GM12865 (cell line): ENCODE data around the gene BABAM2.

Experiments used
- DNase-seq: peaks from one replicate; pipeline ENCODE4 v3.0.0; 2010; ENCODE audit warnings: low read depth
- H3K4me3 ChIP-seq: 2 replicates; pipeline ENCODE4 v1.5.1; 2011; ENCODE audit warnings: mild to moderate bottlenecking, low read depth, low read length, control low read depth
- TF ChIP-seq, protein P1 (sequence below): IDR thresholded peaks from 2 replicates; pipeline ENCODE4 v1.5.1; 2011; ENCODE audit warnings: low read length, control low read depth, low read depth, inconsistent platforms; ENCODE audit not compliant: insufficient read depth; ENCODE audit errors: missing control alignments

Gene BABAM2

DNA sequence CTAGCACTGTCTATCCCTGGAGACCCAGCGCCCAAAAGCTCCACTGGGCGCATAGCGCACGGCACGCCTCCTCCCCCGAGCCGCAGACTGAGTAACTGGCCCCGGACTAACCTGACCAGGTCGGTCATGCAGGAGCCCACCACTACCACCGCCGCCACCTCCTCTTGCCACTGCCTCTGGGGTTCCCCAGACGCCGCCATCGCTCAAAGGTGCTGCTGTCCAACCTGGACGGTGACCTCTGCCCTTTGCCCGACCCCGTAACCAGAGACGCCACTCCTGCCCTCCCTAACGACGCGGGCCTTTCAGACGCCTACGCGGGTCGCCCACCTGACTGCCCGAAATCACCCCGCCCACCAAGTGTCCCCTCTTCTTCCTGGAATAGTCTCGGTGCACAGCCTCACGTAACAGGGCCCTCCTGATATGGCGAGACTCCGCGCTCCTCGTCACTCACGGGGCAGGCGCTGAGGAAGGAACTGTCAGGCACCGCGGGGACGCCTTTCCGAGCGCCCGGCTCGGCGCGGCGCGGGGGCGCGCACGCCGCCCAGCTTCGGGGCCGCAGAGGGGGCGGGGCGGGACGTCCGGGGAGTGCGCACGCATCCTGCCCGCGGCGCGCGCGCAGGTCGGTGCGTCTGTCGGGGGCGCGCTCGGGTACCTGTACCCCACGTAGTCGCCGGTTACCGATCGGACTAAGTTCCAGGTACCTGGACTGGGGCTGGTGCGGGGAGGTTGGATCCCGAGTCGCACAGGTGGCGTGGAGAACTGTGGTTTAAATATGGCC lies at the start of gene BABAM2, which contains the start of gene RBKS:
BABAM2 (plus strand) TSS at position 584 of the 778 bp plus-strand sequence. CDS start 3,828 bp downstream, outside the sequence.
RBKS (minus strand) TSS at position 242 of the 778 bp plus-strand sequence; CDS start at position 200, 42 bp downstream.
- peak within 1 kb of the TSS; percentile 98 for H3K4me3 ChIP-seq
- TF ChIP-seq, protein P1, sequence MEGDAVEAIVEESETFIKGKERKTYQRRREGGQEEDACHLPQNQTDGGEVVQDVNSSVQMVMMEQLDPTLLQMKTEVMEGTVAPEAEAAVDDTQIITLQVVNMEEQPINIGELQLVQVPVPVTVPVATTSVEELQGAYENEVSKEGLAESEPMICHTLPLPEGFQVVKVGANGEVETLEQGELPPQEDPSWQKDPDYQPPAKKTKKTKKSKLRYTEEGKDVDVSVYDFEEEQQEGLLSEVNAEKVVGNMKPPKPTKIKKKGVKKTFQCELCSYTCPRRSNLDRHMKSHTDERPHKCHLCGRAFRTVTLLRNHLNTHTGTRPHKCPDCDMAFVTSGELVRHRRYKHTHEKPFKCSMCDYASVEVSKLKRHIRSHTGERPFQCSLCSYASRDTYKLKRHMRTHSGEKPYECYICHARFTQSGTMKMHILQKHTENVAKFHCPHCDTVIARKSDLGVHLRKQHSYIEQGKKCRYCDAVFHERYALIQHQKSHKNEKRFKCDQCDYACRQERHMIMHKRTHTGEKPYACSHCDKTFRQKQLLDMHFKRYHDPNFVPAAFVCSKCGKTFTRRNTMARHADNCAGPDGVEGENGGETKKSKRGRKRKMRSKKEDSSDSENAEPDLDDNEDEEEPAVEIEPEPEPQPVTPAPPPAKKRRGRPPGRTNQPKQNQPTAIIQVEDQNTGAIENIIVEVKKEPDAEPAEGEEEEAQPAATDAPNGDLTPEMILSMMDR: no peak
- peak; percentile 94 for DNase-seq

DNA sequence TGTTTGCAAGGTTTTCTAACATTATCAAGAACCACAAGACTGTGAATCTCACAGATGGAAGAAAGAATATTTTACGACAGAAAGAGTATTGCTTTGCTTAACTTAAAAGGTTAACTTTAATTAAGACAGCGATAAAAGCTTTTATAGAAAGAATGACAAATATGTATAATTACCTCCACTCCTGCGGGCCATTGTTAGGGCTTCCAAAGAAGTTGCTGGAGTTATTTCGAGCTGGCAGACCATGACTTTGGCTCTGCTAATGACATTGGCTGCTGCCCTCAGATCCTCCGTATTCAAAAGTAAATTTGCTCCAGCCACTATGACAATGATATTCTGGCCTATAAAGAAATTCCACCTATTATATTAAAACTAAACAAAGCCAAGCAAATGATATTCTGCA lies 47.6 kb upstream of the BABAM2 start:
- TF ChIP-seq, protein P1: no peak
- DNase-seq: no peak
- H3K4me3 ChIP-seq: no peak overlapping the region

DNA sequence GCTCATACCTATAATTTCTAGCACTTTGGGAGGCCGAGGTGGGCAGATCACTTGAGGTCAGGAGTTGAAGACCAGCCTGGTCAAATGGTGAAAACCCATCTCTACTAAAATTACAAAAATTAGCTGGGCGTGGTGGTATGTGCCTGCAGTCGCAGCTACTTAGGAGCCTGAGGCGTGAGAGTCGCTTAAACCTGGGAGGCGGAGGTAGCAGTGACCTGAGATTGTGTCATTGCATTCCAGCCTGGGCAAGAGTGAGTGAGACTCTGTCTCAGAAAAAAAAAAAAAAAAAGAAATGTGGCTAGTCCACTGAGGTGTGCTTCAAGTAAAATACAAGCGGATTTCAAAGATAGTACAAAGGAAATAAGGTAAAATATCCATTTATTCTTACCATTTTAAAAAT lies 46.5 kb upstream of the BABAM2 start:
- no peak for DNase-seq
- TF ChIP-seq, protein P1: no peak
- H3K4me3 ChIP-seq: no peak overlapping the region

DNA sequence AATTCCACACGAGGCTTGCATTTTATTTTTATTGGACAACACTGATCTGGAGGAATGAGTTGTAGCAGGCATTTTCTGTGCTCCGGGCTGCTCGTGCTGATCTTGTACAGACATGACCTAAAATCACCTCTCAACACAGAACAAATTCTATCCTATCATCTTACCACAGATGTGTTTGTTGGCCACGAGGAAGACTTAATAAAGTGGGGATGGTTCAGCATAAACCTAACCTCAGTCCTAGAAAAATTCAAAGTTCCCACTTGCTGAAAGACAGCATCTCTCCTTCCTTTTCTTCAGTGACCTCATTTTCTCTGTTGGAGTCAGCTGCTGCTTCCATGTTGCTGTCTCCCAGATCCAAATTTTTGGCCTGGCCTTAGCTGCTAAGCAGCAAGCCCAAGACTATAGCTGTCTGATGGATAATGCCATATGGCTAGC lies 45.7 kb upstream of the BABAM2 start:
- TF ChIP-seq, protein P1: no peak
- no peak overlapping the region for H3K4me3 ChIP-seq
- no peak for DNase-seq

DNA sequence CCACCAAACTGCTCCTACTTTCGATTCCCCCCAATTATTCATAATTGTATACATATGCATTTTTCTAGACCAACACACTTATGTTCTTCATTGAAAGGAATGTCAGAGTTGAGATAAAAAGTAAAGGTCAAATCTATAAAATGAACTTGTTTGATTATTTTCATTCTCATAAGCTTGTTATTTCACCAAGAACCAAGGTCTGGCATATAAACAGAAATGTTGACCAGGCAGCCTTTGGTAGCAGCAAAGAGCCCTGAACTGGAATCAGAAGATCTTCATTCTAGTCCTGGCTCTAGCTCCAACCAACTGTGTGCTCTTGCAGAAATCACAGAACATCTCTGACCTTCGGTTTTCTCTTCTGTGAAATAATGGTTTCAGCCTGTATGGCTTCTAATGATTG lies 43.2 kb upstream of the BABAM2 start:
- TF ChIP-seq, protein P1: no peak
- no peak overlapping the region for H3K4me3 ChIP-seq
- no peak for DNase-seq

DNA sequence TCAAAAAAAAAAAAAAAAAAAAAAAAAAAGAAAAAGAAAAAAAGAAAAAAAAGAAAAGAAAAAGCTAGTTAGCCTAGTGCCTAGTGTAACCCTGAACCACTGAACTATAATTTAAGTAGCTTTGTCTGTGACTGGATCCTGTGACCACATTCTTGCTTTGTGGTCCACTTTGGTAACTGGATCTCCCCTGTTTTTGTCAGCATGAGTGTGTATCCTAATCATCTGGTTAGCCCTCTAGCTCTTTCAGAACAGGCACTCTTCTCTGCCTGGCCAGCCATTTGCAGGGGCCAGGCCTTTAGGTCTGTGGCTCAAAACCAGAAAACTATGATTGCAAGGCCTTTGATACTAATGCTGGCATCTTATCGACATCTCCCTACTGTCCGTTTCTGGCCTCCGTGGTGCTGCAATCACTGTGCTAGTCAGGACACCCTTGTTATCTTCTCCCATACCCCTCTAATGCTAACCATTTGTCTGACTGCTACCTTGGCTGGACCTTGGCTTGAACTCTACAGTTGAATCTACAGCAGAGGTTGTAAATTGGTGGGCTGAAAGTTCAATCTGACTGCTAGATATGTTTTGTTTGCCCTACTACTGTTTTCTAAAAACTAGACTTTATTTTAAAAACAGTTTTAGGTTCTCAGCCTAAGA lies 40.8 kb upstream of the BABAM2 start:
- no peak overlapping the region for H3K4me3 ChIP-seq
- no peak for DNase-seq
- TF ChIP-seq, protein P1: no peak
